Astrocyte (in vitro differentiated cells and primary cell): ENCODE measurements around the gene TGFBRAP1. TPM values are rescaled to one million over a fixed set of nuclear protein-coding genes. Genes with fewer than 3 reads are reported as not detected.

Experiments
- DNase-seq: peaks from one replicate; pipeline ENCODE4 v3.0.0-alpha.2; 2010; ENCODE audit warnings: low read depth
- FAIRE-seq: peaks from 2 replicates; lab custom pipeline; 2011; peaks lifted over from hg19 to GRCh38; lab: Jason Lieb, UNC
- H2AFZ ChIP-seq: 2 replicates; pipeline ENCODE4 v1.6.0; 2012; ENCODE audit warnings: low read depth, low read length, inconsistent platforms
- H3K27ac ChIP-seq: 2 replicates; pipeline ENCODE4 v1.5.1; 2011; ENCODE audit warnings: low read depth, low read length, inconsistent platforms
- H3K27me3 ChIP-seq: 2 replicates; pipeline ENCODE4 v1.6.0; 2011; ENCODE audit warnings: low read length, inconsistent platforms; ENCODE audit not compliant: insufficient read depth
- H3K36me3 ChIP-seq: 2 replicates; pipeline ENCODE4 v1.5.1; 2011; ENCODE audit warnings: low read length, inconsistent platforms; ENCODE audit not compliant: insufficient read depth
- H3K4me1 ChIP-seq: 2 replicates; pipeline ENCODE4 v1.5.1; 2011; ENCODE audit warnings: low read length, inconsistent platforms; ENCODE audit not compliant: insufficient read depth
- H3K4me2 ChIP-seq: 2 replicates; pipeline ENCODE4 v1.6.0; 2012; ENCODE audit warnings: low read length, inconsistent platforms
- H3K4me3 ChIP-seq: 2 replicates; pipeline ENCODE4 v1.5.1; 2011; ENCODE audit warnings: low read depth, mild to moderate bottlenecking, low read length, inconsistent platforms; ENCODE audit not compliant: insufficient read depth
- H3K79me2 ChIP-seq: 2 replicates; pipeline ENCODE4 v1.6.0; 2012; ENCODE audit warnings: mild to moderate bottlenecking, low read length, inconsistent platforms; ENCODE audit not compliant: insufficient read depth
- H3K9ac ChIP-seq: 2 replicates; pipeline ENCODE4 v1.6.0; 2012; ENCODE audit warnings: mild to moderate bottlenecking, low read length, inconsistent platforms
- H3K9me3 ChIP-seq: 2 replicates; pipeline ENCODE4 v1.5.1; 2012; ENCODE audit warnings: low read depth, mild to moderate bottlenecking, low read length, inconsistent platforms; ENCODE audit not compliant: insufficient read depth
- H4K20me1 ChIP-seq: 2 replicates; pipeline ENCODE4 v1.6.0; 2012; ENCODE audit warnings: low read length, inconsistent platforms; ENCODE audit not compliant: insufficient read depth
- H3K27ac Mint-ChIP-seq: one replicate; pipeline ENCODE4 v1.8.0; 2021; ENCODE audit warnings: mild to moderate bottlenecking, mixed read lengths; ENCODE audit not compliant: unreplicated experiment
- H3K27me3 Mint-ChIP-seq: one replicate; pipeline ENCODE4 v1.8.0; 2021; ENCODE audit warnings: low read depth, mixed read lengths; ENCODE audit not compliant: unreplicated experiment
- H3K36me3 Mint-ChIP-seq: one replicate; pipeline ENCODE4 v1.8.0; 2021; ENCODE audit warnings: low read depth, mixed read lengths; ENCODE audit not compliant: unreplicated experiment
- H3K4me1 Mint-ChIP-seq: one replicate; pipeline ENCODE4 v1.8.0; 2021; ENCODE audit warnings: low read depth, mixed read lengths; ENCODE audit not compliant: unreplicated experiment
- H3K4me3 Mint-ChIP-seq: one replicate; pipeline ENCODE4 v1.8.0; 2021; ENCODE audit warnings: mild to moderate bottlenecking, moderate library complexity, mixed read lengths; ENCODE audit not compliant: unreplicated experiment
- H3K9me3 Mint-ChIP-seq: one replicate; pipeline ENCODE4 v1.8.0; 2021; ENCODE audit warnings: mild to moderate bottlenecking, mixed read lengths; ENCODE audit not compliant: unreplicated experiment
- EZH2 ChIP-seq: IDR thresholded peaks from 2 replicates; pipeline ENCODE4 v1.6.1; 2012; ENCODE audit warnings: mild to moderate bottlenecking, low read length, inconsistent platforms; ENCODE audit not compliant: insufficient read depth
- total RNA-seq: library from RNA; stranded (reverse); gene quantifications from 2 replicates; pipeline ENCODE4 v1.2.1, GENCODE V29; 2021
- TF ChIP-seq, protein P1 (sequence below): IDR thresholded peaks from 2 replicates; pipeline ENCODE4 v1.5.1; 2011; ENCODE audit warnings: low read depth, mild to moderate bottlenecking, inconsistent platforms, low read length, moderate library complexity; ENCODE audit not compliant: insufficient read depth

The TGFBRAP1 gene
- total RNA-seq, 1 donor from 2014 or later = 25.1 TPM

DNA sequence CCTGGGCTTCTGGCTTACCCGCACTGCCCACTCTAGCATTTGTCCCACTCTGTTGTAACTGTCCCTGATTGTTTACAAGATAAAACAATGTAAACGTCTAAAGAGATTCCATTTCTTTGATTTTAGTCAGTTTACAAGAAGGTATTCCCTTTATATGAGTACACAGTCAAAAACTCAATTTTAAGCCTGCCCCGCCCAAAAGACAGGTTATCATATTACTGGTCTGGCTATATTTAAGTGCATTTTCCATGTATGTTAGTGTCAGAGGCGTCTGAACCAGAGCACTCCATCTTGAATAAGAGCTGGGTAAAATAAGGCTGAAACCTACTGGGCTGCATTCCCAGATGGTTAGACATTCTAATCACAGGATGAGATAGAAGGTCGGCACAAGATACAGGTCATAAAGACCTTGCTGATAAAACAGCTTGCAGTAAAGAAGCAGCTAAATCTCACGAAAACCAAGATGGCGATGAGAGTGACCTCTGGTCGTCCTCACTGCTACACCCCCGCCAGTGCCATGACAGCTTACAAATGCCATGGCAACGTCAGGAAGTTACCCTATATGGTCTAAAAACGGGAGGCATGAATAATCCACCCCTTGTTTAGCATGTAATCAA, 73.0 kb downstream of the TGFBRAP1 start:
- no peak overlapping the region for H3K27ac ChIP-seq
- no peaks in the 10 kb centered on the region for H3K9me3 ChIP-seq
- Mint-ChIP-seq H3K4me3 (no peak overlapping the region), H3K36me3 (peaks cover 4% of the 10 kb centered on the region), H3K4me1 (peaks cover 55% of the 10 kb centered on the region), H3K9me3 (peaks cover 16% of the 10 kb centered on the region), H3K27me3 (no peaks in the 10 kb centered on the region), H3K27ac (peak overlapping the region; percentile 97)
- peaks cover 13% of the 10 kb centered on the region for H3K4me1 ChIP-seq
- H4K20me1 ChIP-seq = no peaks in the 10 kb centered on the region
- FAIRE-seq (no peak), DNase-seq (peak; percentile 25)
- H3K4me3 ChIP-seq = no peak overlapping the region
- H3K4me2 ChIP-seq = no peak overlapping the region
- TF ChIP-seq, protein P1, sequence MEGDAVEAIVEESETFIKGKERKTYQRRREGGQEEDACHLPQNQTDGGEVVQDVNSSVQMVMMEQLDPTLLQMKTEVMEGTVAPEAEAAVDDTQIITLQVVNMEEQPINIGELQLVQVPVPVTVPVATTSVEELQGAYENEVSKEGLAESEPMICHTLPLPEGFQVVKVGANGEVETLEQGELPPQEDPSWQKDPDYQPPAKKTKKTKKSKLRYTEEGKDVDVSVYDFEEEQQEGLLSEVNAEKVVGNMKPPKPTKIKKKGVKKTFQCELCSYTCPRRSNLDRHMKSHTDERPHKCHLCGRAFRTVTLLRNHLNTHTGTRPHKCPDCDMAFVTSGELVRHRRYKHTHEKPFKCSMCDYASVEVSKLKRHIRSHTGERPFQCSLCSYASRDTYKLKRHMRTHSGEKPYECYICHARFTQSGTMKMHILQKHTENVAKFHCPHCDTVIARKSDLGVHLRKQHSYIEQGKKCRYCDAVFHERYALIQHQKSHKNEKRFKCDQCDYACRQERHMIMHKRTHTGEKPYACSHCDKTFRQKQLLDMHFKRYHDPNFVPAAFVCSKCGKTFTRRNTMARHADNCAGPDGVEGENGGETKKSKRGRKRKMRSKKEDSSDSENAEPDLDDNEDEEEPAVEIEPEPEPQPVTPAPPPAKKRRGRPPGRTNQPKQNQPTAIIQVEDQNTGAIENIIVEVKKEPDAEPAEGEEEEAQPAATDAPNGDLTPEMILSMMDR = no peak
- no peak for TF ChIP-seq EZH2
- H3K27me3 ChIP-seq = no peaks in the 10 kb centered on the region
- H3K36me3 ChIP-seq = no peaks in the 10 kb centered on the region
- no peaks in the 10 kb centered on the region for H3K79me2 ChIP-seq
- H3K9ac ChIP-seq = no peak overlapping the region
- H2AFZ ChIP-seq = no peak overlapping the region

- Histone ChIP-seq H3K9me3 (no peaks in the 10 kb centered on the region), H3K36me3 (no peaks in the 10 kb centered on the region), H3K4me3 (no peak overlapping the region), H3K27ac (no peak overlapping the region), H3K4me1 (peaks cover 7% of the 10 kb centered on the region), H3K9ac (no peak overlapping the region), H4K20me1 (no peaks in the 10 kb centered on the region), H3K79me2 (no peaks in the 10 kb centered on the region), H3K4me2 (no peak overlapping the region), H3K27me3 (no peaks in the 10 kb centered on the region), H2AFZ (no peak overlapping the region)
- no peaks in the 10 kb centered on the region for H3K36me3 Mint-ChIP-seq
- H3K27me3 Mint-ChIP-seq = no peaks in the 10 kb centered on the region
- no peak for FAIRE-seq
- H3K27ac Mint-ChIP-seq = peak overlapping the region; percentile 97
- peaks cover 14% of the 10 kb centered on the region for H3K9me3 Mint-ChIP-seq
- DNase-seq = no peak
- TF ChIP-seq, protein P1 = no peak
- no peak for TF ChIP-seq EZH2
- H3K4me1 Mint-ChIP-seq = peaks cover 50% of the 10 kb centered on the region
- H3K4me3 Mint-ChIP-seq = no peak overlapping the region
Observed at GRCh38 chr2:105255979-105256378, 73.6 kb downstream of the TGFBRAP1 start.

DNA sequence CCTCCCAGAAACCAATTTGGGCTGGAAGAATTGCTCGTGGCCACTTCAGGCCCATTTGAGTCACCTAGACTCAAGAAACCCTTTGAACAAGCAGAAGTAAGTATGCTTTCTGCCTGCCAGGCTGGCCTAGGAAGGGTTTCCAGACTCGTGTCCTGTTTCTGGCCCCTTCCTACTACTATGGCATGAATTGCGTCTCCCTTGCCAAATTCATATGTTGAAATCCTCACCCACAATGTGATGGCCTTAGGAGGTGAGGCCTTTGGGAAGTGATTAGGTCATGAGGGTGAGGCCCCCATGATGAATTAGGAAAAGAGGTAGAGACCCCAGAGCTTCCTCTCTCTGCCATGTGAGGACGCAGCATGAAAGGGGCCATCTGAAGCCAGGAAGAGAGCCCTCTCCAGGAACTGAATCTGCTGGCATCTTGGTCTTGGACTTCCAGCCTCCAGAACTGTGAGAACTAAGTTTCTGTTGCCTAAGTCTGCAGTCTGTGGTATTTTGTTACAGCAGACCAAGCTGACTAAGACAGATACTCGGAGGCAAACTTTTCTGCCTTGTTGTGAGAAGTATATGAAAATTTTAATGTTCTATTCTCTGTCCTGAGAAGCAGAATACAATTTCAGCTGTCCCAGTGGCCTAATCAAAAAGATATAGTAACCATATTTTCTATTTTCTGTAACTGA, 74.9 kb downstream of the TGFBRAP1 start:
- H3K36me3 Mint-ChIP-seq = no peaks in the 10 kb centered on the region
- H3K4me1 Mint-ChIP-seq = peaks cover 40% of the 10 kb centered on the region
- H3K4me3 ChIP-seq = no peak overlapping the region
- H3K9me3 ChIP-seq = no peaks in the 10 kb centered on the region
- no peak overlapping the region for H3K27ac ChIP-seq
- H2AFZ ChIP-seq = no peak overlapping the region
- H4K20me1 ChIP-seq = no peaks in the 10 kb centered on the region
- H3K4me1 ChIP-seq = no peaks in the 10 kb centered on the region
- H3K9ac ChIP-seq = no peak overlapping the region
- TF ChIP-seq, protein P1 = no peak
- no peak for TF ChIP-seq EZH2
- peaks cover 19% of the 10 kb centered on the region for H3K9me3 Mint-ChIP-seq
- FAIRE-seq (no peak), DNase-seq (no peak)
- H3K27ac Mint-ChIP-seq = peak overlapping the region; percentile 97
- no peaks in the 10 kb centered on the region for H3K79me2 ChIP-seq
- no peak overlapping the region for H3K4me3 Mint-ChIP-seq
- H3K27me3 Mint-ChIP-seq = no peaks in the 10 kb centered on the region
- no peaks in the 10 kb centered on the region for H3K27me3 ChIP-seq
- no peak overlapping the region for H3K4me2 ChIP-seq
- no peaks in the 10 kb centered on the region for H3K36me3 ChIP-seq
